Measurements from ENCODE around the gene L3MBTL1.
A peak's percentile ranks its signal among the peaks of the same experiment; 100 is the strongest.
"Not testable (repeated sequence)": the region's sequence is repeated elsewhere in the genome, so short reads cannot be mapped to it uniquely, and the experiment has no call there.

The L3MBTL1 gene

DNA sequence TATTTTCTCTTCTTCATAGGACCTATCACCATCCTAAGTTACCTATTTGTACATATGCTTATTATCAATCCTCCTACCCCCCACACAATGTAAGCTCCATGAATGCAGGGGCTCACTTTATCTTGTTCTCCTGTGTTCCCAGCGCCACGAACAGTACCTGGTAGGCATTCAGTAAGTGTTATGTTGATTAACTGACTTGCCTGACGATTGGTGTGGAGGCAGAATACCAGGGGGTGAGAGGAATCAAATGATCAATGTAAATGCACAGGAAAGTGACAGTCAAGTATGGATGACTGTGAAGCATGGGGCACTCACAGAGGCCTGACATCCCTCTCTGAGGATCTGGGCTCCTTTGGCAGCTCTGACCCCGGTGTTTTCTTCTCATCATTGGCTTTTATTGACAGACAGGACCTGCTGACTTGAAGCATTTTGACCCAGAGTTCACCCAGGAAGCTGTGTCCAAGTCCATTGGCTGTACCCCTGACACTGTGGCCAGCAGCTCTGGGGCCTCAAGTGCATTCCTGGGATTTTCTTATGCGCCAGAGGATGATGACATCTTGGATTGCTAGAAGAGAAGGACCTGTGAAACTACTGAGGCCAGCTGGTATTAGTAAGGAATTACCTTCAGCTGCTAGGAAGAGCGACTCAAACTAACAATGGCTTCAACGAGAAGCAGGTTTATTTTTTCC is 77.1 kb downstream of the L3MBTL1 start:
- Histone ChIP-seq H2AFZ (ENCODE audit: low read length) (no peak overlapping the region), H3K27ac (ENCODE audit: low read length) (no peak overlapping the region)

DNA sequence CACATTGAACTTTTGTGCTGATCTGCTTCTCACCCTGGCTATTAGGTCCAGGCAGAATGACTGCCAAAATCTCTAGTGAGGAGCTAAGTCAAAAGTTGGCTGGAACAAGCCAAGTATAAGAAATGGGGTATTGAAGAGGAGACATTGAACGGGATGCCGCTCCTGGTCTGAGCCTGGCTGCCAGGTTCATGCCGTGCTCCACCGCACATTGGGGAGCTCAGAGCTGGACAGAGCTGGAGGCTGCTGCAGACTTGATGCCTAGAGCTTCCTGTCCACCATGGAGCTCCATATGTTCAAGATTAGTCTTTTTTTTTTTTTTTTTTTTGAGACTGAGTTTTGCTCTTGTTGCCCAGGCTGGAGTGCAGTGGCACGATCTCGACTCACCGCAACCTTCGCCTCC is 79.1 kb downstream of the L3MBTL1 start:
- Histone ChIP-seq H3K27me3 (replicated peaks; ENCODE audit: insufficient read depth, low read length) (no peaks in the 10 kb centered on the region), H3K79me2 (ENCODE audit: low read length) (peaks cover 8% of the 10 kb centered on the region), H3F3A (ENCODE audit: insufficient read depth, low read length) (no peaks in the 10 kb centered on the region), H3K4me2 (ENCODE audit: low read depth, low read length) (no peak overlapping the region), H3K4me3 (ENCODE audit: low read length) (no peak overlapping the region), H3K27ac (ENCODE audit: low read length) (no peak overlapping the region), H2AFZ (ENCODE audit: low read length) (no peak overlapping the region), H3K36me3 (replicated peaks; ENCODE audit: insufficient read depth, low read length) (no peaks in the 10 kb centered on the region), H4K20me1 (ENCODE audit: insufficient read depth, low read length) (no peaks in the 10 kb centered on the region), H3K4me1 (ENCODE audit: low read length) (peaks cover 3% of the 10 kb centered on the region; the same call in 1 of the 2 replicates), H3K9me2 (replicated peaks; ENCODE audit: insufficient read depth, low read length) (no peaks in the 10 kb centered on the region), H3K9ac (ENCODE audit: low read length) (no peak overlapping the region), H3K9me3 (replicated peaks; ENCODE audit: insufficient read depth, low read length) (no peaks in the 10 kb centered on the region)
- no peak for TF ChIP-seq EZH2phosphoT487 (IDR thresholded peaks at IDR 0.05; ENCODE audit: low read length)
- no peak for TF ChIP-seq EZH2 (optimal IDR thresholded peaks at IDR 0.05; ENCODE audit: low read depth, low read length)
- TF ChIP-seq, protein P1, sequence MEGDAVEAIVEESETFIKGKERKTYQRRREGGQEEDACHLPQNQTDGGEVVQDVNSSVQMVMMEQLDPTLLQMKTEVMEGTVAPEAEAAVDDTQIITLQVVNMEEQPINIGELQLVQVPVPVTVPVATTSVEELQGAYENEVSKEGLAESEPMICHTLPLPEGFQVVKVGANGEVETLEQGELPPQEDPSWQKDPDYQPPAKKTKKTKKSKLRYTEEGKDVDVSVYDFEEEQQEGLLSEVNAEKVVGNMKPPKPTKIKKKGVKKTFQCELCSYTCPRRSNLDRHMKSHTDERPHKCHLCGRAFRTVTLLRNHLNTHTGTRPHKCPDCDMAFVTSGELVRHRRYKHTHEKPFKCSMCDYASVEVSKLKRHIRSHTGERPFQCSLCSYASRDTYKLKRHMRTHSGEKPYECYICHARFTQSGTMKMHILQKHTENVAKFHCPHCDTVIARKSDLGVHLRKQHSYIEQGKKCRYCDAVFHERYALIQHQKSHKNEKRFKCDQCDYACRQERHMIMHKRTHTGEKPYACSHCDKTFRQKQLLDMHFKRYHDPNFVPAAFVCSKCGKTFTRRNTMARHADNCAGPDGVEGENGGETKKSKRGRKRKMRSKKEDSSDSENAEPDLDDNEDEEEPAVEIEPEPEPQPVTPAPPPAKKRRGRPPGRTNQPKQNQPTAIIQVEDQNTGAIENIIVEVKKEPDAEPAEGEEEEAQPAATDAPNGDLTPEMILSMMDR (IDR thresholded peaks at IDR 0.05; ENCODE audit: low read length) = no peak
- no peak for DNase-seq

More for the DNA sequence above, 77.1 kb downstream of the L3MBTL1 start:
- H3K9me3 ChIP-seq (replicated peaks; ENCODE audit: insufficient read depth, low read length) = no peaks in the 10 kb centered on the region
- TF ChIP-seq, protein P1 (IDR thresholded peaks at IDR 0.05; ENCODE audit: low read length) = no peak
- TF ChIP-seq EZH2phosphoT487 (IDR thresholded peaks at IDR 0.05; ENCODE audit: low read length) (no peak), EZH2 (optimal IDR thresholded peaks at IDR 0.05; ENCODE audit: low read depth, low read length) (no peak)
- H3K27me3 ChIP-seq (replicated peaks; ENCODE audit: insufficient read depth, low read length) = no peaks in the 10 kb centered on the region
- no peaks in the 10 kb centered on the region for H3K4me1 ChIP-seq (ENCODE audit: low read length)
- no peaks in the 10 kb centered on the region for H3F3A ChIP-seq (ENCODE audit: insufficient read depth, low read length)
- H4K20me1 ChIP-seq (ENCODE audit: insufficient read depth, low read length) = no peaks in the 10 kb centered on the region
- no peaks in the 10 kb centered on the region for H3K79me2 ChIP-seq (ENCODE audit: low read length)
- no peak overlapping the region for H3K4me3 ChIP-seq (ENCODE audit: low read length)
- no peak overlapping the region for H3K4me2 ChIP-seq (ENCODE audit: low read depth, low read length)
- H3K36me3 ChIP-seq (replicated peaks; ENCODE audit: insufficient read depth, low read length) = no peaks in the 10 kb centered on the region
- no peak overlapping the region for H3K9ac ChIP-seq (ENCODE audit: low read length)
- H3K9me2 ChIP-seq (replicated peaks; ENCODE audit: insufficient read depth, low read length) = no peaks in the 10 kb centered on the region
- DNase-seq = no peak

DNA sequence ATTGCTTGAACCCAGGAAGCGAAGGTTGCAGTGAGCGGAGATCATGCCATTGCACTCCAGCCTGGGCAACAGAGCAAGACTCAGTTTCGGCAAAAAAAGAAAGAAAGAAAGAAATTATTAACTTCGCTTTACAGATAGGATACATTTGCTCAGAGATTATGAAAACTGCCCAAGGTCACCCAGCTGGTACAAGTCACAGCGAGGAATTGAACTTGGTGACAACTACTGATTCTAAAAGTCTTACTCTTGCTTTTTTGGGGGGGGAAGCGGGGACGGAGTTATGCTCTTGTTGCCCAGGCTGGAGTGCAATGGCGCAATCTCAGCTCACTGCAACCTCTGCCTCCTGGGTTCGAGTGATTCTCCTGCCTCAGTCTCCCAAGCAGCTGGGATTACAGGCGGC is 81.0 kb downstream of the L3MBTL1 start:
- not testable (repeated sequence) for H3K27me3 ChIP-seq (replicated peaks; ENCODE audit: insufficient read depth, low read length); H3K9ac ChIP-seq (ENCODE audit: low read length); DNase-seq; H2AFZ ChIP-seq (ENCODE audit: low read length); H3K36me3 ChIP-seq (replicated peaks; ENCODE audit: insufficient read depth, low read length); H4K20me1 ChIP-seq (ENCODE audit: insufficient read depth, low read length); H3K4me2 ChIP-seq (ENCODE audit: low read depth, low read length); H3K4me3 ChIP-seq (ENCODE audit: low read length); H3F3A ChIP-seq (ENCODE audit: insufficient read depth, low read length); H3K27ac ChIP-seq (ENCODE audit: low read length); H3K9me2 ChIP-seq (replicated peaks; ENCODE audit: insufficient read depth, low read length); H3K9me3 ChIP-seq (replicated peaks; ENCODE audit: insufficient read depth, low read length); H3K4me1 ChIP-seq (ENCODE audit: low read length)
- peaks cover 19% of the 10 kb centered on the region for H3K79me2 ChIP-seq (ENCODE audit: low read length)

DNA sequence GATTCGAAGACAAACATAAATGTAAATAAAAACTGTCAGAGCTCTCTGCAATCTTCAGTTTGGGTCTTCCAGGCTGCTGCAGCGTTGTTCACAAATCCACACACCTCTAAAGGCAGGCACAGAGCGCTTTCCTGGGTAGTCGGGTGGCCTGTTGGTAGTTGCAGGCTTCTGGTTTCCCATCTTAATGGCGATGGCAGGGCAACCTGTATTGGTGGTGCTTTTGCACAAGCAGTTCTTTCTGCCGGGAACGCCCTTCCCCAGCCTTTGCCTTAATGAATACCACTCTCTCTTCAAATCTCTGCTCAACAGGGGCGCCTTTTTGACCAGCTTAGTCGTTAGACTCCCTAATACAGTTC is 82.5 kb downstream of the L3MBTL1 start:
- TF ChIP-seq EZH2phosphoT487 (IDR thresholded peaks at IDR 0.05; ENCODE audit: low read length) (no peak), EZH2 (optimal IDR thresholded peaks at IDR 0.05; ENCODE audit: low read depth, low read length) (no peak)
- TF ChIP-seq, protein P1 (IDR thresholded peaks at IDR 0.05; ENCODE audit: low read length) = no peak
- Histone ChIP-seq H3K27ac (ENCODE audit: low read length) (peak overlapping the region; percentile 72; the same call in 1 of the 2 replicates), H3K9me3 (replicated peaks; ENCODE audit: insufficient read depth, low read length) (no peaks in the 10 kb centered on the region), H3K4me3 (ENCODE audit: low read length) (peak overlapping the region; percentile 84), H3K4me1 (ENCODE audit: low read length) (peaks cover 3% of the 10 kb centered on the region; the same call in 1 of the 2 replicates), H3K79me2 (ENCODE audit: low read length) (peaks cover 19% of the 10 kb centered on the region), H2AFZ (ENCODE audit: low read length) (peak overlapping the region; percentile 96), H3K9me2 (replicated peaks; ENCODE audit: insufficient read depth, low read length) (no peaks in the 10 kb centered on the region), H3K27me3 (replicated peaks; ENCODE audit: insufficient read depth, low read length) (no peaks in the 10 kb centered on the region), H3K36me3 (replicated peaks; ENCODE audit: insufficient read depth, low read length) (no peaks in the 10 kb centered on the region), H3F3A (ENCODE audit: insufficient read depth, low read length) (no peaks in the 10 kb centered on the region), H3K4me2 (ENCODE audit: low read depth, low read length) (peak overlapping the region; percentile 93), H3K9ac (ENCODE audit: low read length) (peak overlapping the region; percentile 83; the same call in 1 of the 2 replicates), H4K20me1 (ENCODE audit: insufficient read depth, low read length) (no peaks in the 10 kb centered on the region)
- DNase-seq = no peak
